Liver (tissue), 9 donors: ENCODE results near the gene RPS6KA1. TPM values are rescaled to one million over a fixed set of nuclear protein-coding genes. Genes with fewer than 3 reads are reported as not detected.

Source experiments
- DNase-seq: peaks from one replicate; pipeline ENCODE4 v3.0.0-alpha.2; 2017; ENCODE audit warnings: low spot score
- H3K27ac ChIP-seq, 2 donors: one replicate each; pipeline ENCODE4 v1.7.0; 2013; ENCODE audit warnings: inconsistent platforms in 2 of 2, low read length in 2 of 2, control low read depth in 1 of 2, low read depth in 1 of 2, mild to moderate bottlenecking in 1 of 2
- H3K27me3 ChIP-seq, 4 donors: one replicate each; pipeline versions ENCODE4 v1.6.1 to v1.7.0; 2013; ENCODE audit warnings: low read length in 3 of 4, inconsistent platforms in 1 of 4, mild to moderate bottlenecking in 1 of 4, moderate library complexity in 1 of 4; ENCODE audit not compliant: control insufficient read depth in 4 of 4, insufficient read depth in 4 of 4
- H3K36me3 ChIP-seq, 4 donors: one replicate each; pipeline versions ENCODE4 v1.6.1 to v1.7.0; 2013; ENCODE audit warnings: low read length in 3 of 4, mild to moderate bottlenecking in 3 of 4, low read depth in 1 of 4, moderate library complexity in 1 of 4; ENCODE audit not compliant: control insufficient read depth in 4 of 4, insufficient read depth in 3 of 4
- H3K4me1 ChIP-seq, 4 donors: one replicate each; pipeline versions ENCODE4 v1.6.1 to v1.7.0; 2013; ENCODE audit warnings: low read length in 3 of 4, mild to moderate bottlenecking in 3 of 4, moderate library complexity in 1 of 4; ENCODE audit not compliant: control insufficient read depth in 4 of 4, insufficient read depth in 4 of 4
- H3K4me3 ChIP-seq, 3 donors: one replicate each; pipeline versions ENCODE4 v1.6.1 to v1.7.0; 2013; ENCODE audit warnings: low read length in 3 of 3, control low read depth in 1 of 3, low read depth in 1 of 3, mild to moderate bottlenecking in 1 of 3
- H3K9ac ChIP-seq, 2 donors: one replicate each; pipeline ENCODE4 v1.7.0; 2013; ENCODE audit warnings: low read length in 2 of 2, mild to moderate bottlenecking in 2 of 2, moderate library complexity in 2 of 2, control low read depth in 1 of 2, low read depth in 1 of 2
- H3K9me3 ChIP-seq, 4 donors: one replicate each; pipeline versions ENCODE4 v1.6.1 to v1.7.0; 2013; ENCODE audit warnings: low read length in 3 of 4; ENCODE audit not compliant: control insufficient read depth in 4 of 4
- CTCF ChIP-seq: fragments of 150-350 bp; IDR thresholded peaks from 2 replicates; pipeline ENCODE4 v1.5.1; 2017; ENCODE audit warnings: improper control_type of control experiment, low read depth, low read length; ENCODE audit not compliant: missing input control
- EGR1 ChIP-seq, 2 donors: IDR thresholded peaks; 2 replicates each; pipeline ENCODE4 v1.6.1; 2016 to 2018; ENCODE audit warnings: antibody characterized with exemption in 2 of 2, low read depth in 2 of 2
- FOXA1 ChIP-seq: IDR thresholded peaks from 2 replicates; pipeline ENCODE4 v1.6.1; 2016; ENCODE audit warnings: antibody characterized with exemption
- FOXA2 ChIP-seq: IDR thresholded peaks from 2 replicates; pipeline ENCODE4 v1.6.1; 2016; ENCODE audit warnings: antibody characterized with exemption
- GABPA ChIP-seq, 2 donors: IDR thresholded peaks in 1 of 2; conservative IDR thresholded peaks in 1 of 2; 2 replicates each; pipeline ENCODE4 v1.6.1; 2016; ENCODE audit warnings: antibody characterized with exemption in 2 of 2, mild to moderate bottlenecking in 1 of 2, moderate library complexity in 1 of 2
- HNF4A ChIP-seq, 2 donors: conservative IDR thresholded peaks; 2 replicates each; pipeline ENCODE4 v1.6.1; 2016; ENCODE audit warnings: antibody characterized with exemption in 2 of 2, mild to moderate bottlenecking in 2 of 2
- HNF4G ChIP-seq: IDR thresholded peaks from 2 replicates; pipeline ENCODE4 v1.6.1; 2016; ENCODE audit warnings: antibody characterized with exemption
- MAX ChIP-seq: IDR thresholded peaks from 2 replicates; pipeline ENCODE4 v1.6.1; 2016; ENCODE audit warnings: antibody characterized with exemption
- NR2F2 ChIP-seq: IDR thresholded peaks from 2 replicates; pipeline ENCODE4 v1.6.1; 2016; ENCODE audit warnings: antibody characterized with exemption
- RAD21 ChIP-seq, 2 donors: IDR thresholded peaks; 2 replicates each; pipeline ENCODE4 v1.6.1; 2016; ENCODE audit warnings: antibody characterized with exemption in 2 of 2, mild to moderate bottlenecking in 2 of 2
- REST ChIP-seq: IDR thresholded peaks from 2 replicates; pipeline ENCODE4 v1.6.1; 2016; ENCODE audit warnings: antibody characterized with exemption, mild to moderate bottlenecking
- RXRA ChIP-seq, 2 donors: IDR thresholded peaks; 2 replicates each; pipeline ENCODE4 v1.6.1; 2017 to 2018; ENCODE audit warnings: antibody characterized with exemption in 2 of 2, mild to moderate bottlenecking in 1 of 2
- TAF1 ChIP-seq: conservative IDR thresholded peaks from 2 replicates; pipeline ENCODE4 v1.6.1; 2016; ENCODE audit warnings: antibody characterized with exemption, mild to moderate bottlenecking
- YY1 ChIP-seq: IDR thresholded peaks from 2 replicates; pipeline ENCODE4 v1.6.1; 2016; ENCODE audit warnings: antibody characterized with exemption, mild to moderate bottlenecking
- ZBTB33 ChIP-seq: IDR thresholded peaks from 2 replicates; pipeline ENCODE4 v1.6.1; 2016; ENCODE audit warnings: antibody characterized with exemption
- WGBS: extraction: QIAGEN DNeasy Blood & Tissue Kit; methylation state at CpG from one replicate; pipeline ENCODE4 v1.1.7; 2013; 5-methylcytosine and 5-hydroxymethylcytosine counted together
- polyA plus RNA-seq, 2 donors: library from polyadenylated mRNA; stranded (reverse) in 1 of 2; unstranded in 1 of 2; fragments of 200-250 nt in 1 of 2; fragments of >200 nt in 1 of 2; fragmentation: Nextera tagmentation in 1 of 2; extraction: Ambion mirVana in 1 of 2; gene quantifications; one replicate each; pipeline versions ENCODE4 v1.2.1 to v1.2.3, GENCODE V29; 2013 to 2015
- total RNA-seq, 2 donors: library from RNA; depleted of rRNA; stranded (reverse); fragments of >200 nt; gene quantifications; one replicate each; pipeline ENCODE4 v1.2.3, GENCODE V29; 2014
- TF ChIP-seq, protein P1 (sequence below): IDR thresholded peaks from 2 replicates; pipeline ENCODE4 v1.6.1; 2016; ENCODE audit warnings: antibody characterized with exemption
- donor health status: healthy.
- donor health status: healthy.
- donor health status: healthy.
- donor health status: healthy.
- donor health status: healthy.

The RPS6KA1 gene
- total and polyA plus RNA-seq, 4 donors = 4.0 to 26.8 (median 7.4) TPM

- Histone ChIP-seq H3K4me1 (peaks cover 3 to 24% (median 10%) of the 10 kb centered on the region in 4 donors), H3K4me3 (no peak overlapping the region), H3K9me3 (no peaks in the 10 kb centered on the region), H3K36me3 (no peaks in the 10 kb centered on the region), H3K27ac (no peak overlapping the region), H3K27me3 (no peaks in the 10 kb centered on the region), H3K9ac (no peak overlapping the region)
- WGBS = 74% methylated on average over 5 of the region's 5 CpGs
- DNase-seq = no peak
- TF ChIP-seq GABPA (IDR thresholded peaks at IDR 0.05 in 1 of 2, conservative IDR thresholded peaks at IDR 0.05 in 1 of 2) (no peak), YY1 (no peak), MAX (no peak), HNF4G (no peak), FOXA2 (no peak), EGR1 (IDR thresholded peaks at IDR 0.05; ENCODE audit: low read depth in 2 of 2) (no peak), RXRA (IDR thresholded peaks at IDR 0.05) (no peak), ZBTB33 (no peak), RAD21 (IDR thresholded peaks at IDR 0.05) (no peak), REST (no peak), HNF4A (conservative IDR thresholded peaks at IDR 0.05) (no peak), NR2F2 (no peak)
- TF ChIP-seq, protein P1, sequence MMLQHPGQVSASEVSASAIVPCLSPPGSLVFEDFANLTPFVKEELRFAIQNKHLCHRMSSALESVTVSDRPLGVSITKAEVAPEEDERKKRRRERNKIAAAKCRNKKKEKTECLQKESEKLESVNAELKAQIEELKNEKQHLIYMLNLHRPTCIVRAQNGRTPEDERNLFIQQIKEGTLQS = no peak
Observed at GRCh38 chr1:26533951-26534509, 4.5 kb downstream of the RPS6KA1 start.

DNA sequence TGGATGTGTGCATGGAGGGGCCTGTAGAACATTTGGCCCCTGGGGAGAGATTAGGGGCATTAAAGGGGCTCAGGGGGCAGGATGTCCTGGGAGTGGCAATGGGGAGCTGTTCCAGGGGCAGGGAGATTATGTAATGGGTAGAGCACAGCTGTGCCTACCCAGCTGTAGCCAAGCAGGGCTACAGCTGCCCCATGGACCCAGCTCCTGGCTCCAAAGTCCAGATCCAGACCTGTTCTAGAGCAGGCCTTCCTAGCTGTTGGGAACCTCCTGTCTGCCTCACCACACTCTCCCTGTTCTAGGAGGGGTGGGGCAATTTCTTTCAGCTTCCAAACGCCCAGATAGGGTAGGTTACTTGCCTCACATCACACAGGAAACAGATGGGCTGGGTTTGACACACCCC, 5.6 kb downstream of the RPS6KA1 start:
- 33% methylated on average over 1 of the region's 1 CpG for WGBS
- no peaks in the 10 kb centered on the region for H3K9me3 ChIP-seq
- TF ChIP-seq TAF1 (no peak), MAX (no peak), HNF4G (peak; percentile 94), ZBTB33 (no peak), RAD21 (IDR thresholded peaks at IDR 0.05) (peak in 1 of 2 donors; percentile 38), GABPA (IDR thresholded peaks at IDR 0.05 in 1 of 2, conservative IDR thresholded peaks at IDR 0.05 in 1 of 2) (no peak), EGR1 (IDR thresholded peaks at IDR 0.05; ENCODE audit: low read depth in 2 of 2) (no peak), YY1 (no peak), CTCF (no peak), RXRA (IDR thresholded peaks at IDR 0.05) (peak; percentile 58 to 73), HNF4A (conservative IDR thresholded peaks at IDR 0.05) (peak; percentile 98 to 100), FOXA1 (no peak)
- TF ChIP-seq, protein P1 = no peak

More for the DNA sequence above, 5.6 kb downstream of the RPS6KA1 start:
- H3K9ac ChIP-seq = no peak overlapping the region
- no peak overlapping the region for H3K4me3 ChIP-seq
- no peaks in the 10 kb centered on the region for H3K36me3 ChIP-seq
- H3K27ac ChIP-seq = no peak overlapping the region
- peaks cover 3 to 21% (median 8%) of the 10 kb centered on the region in 4 donors for H3K4me1 ChIP-seq
- no peaks in the 10 kb centered on the region for H3K27me3 ChIP-seq
- DNase-seq = no peak
